SK-N-DZ (cell line): Measurements from ENCODE around the gene GLYAT.
A peak's percentile ranks its signal among the peaks of the same experiment; 100 is the strongest.
"Not testable (repeated sequence)": the region's sequence is repeated elsewhere in the genome, so short reads cannot be mapped to it uniquely, and the experiment has no call there.

ENCODE experiments used
- DNase-seq: peaks from one replicate; pipeline ENCODE4 v3.0.0-alpha.2; 2015; ENCODE audit warnings: low spot score

The GLYAT gene

GRCh38 chr11:58685973-58686722 is 45.6 kb downstream of the GLYAT start:
- DNase-seq, result no peak

GRCh38 chr11:58682660-58683059 is 49.1 kb downstream of the GLYAT start:
- not testable (repeated sequence) for DNase-seq

GRCh38 chr11:58677536-58677935 is 54.2 kb downstream of the GLYAT start:
- DNase-seq, result not testable (repeated sequence)

GRCh38 chr11:58676563-58677135 is 55.1 kb downstream of the GLYAT start:
- no peak for DNase-seq

GRCh38 chr11:58675334-58676155 is 56.2 kb downstream of the GLYAT start:
- peak; percentile 43 for DNase-seq

- no peak for DNase-seq
These were observed 57.1 kb downstream of the GLYAT start for GRCh38 chr11:58674609-58675008.

GRCh38 chr11:58671983-58672633 is 59.6 kb downstream of the GLYAT start:
- DNase-seq, result no peak

- DNase-seq, result no peak
These were observed 71.7 kb downstream of the GLYAT start for GRCh38 chr11:58659910-58660570.

GRCh38 chr11:58659404-58659803 is 72.3 kb downstream of the GLYAT start:
- no peak for DNase-seq
